Spinal cord (tissue), 10 donors: ENCODE data around the gene TBX1. TPM values are rescaled to one million over a fixed set of nuclear protein-coding genes. Genes with fewer than 3 reads are reported as not detected.

Experiments
- DNase-seq, 6 donors: peaks; one replicate each; pipeline versions ENCODE4 v3.0.0 to v3.0.0-alpha.2; 2013 to 2015; ENCODE audit warnings: low spot score in 6 of 6, low read depth in 4 of 6
- H3K27ac ChIP-seq: one replicate; pipeline ENCODE4 v1.5.1; 2013; ENCODE audit warnings: low read depth, low read length, control low read depth
- H3K27me3 ChIP-seq: one replicate; pipeline ENCODE4 v1.6.1; 2013; ENCODE audit warnings: low read length; ENCODE audit not compliant: control insufficient read depth, insufficient read depth
- H3K36me3 ChIP-seq: one replicate; pipeline ENCODE4 v1.6.1; 2013; ENCODE audit warnings: low read length; ENCODE audit not compliant: control insufficient read depth, insufficient read depth
- H3K4me1 ChIP-seq: one replicate; pipeline ENCODE4 v1.6.1; 2013; ENCODE audit warnings: low read length; ENCODE audit not compliant: control insufficient read depth, insufficient read depth
- H3K4me3 ChIP-seq: one replicate; pipeline ENCODE4 v1.5.1; 2013; ENCODE audit warnings: low read depth, low read length, control low read depth
- H3K9me3 ChIP-seq: one replicate; pipeline ENCODE4 v1.6.1; 2013; ENCODE audit warnings: low read length; ENCODE audit not compliant: control insufficient read depth, insufficient read depth
- WGBS: methylation state at CpG from one replicate; pipeline ENCODE4 v1.1.5; 2013; ENCODE audit warnings: missing lambda C conversion rate; ENCODE audit not compliant: insufficient coverage; 5-methylcytosine and 5-hydroxymethylcytosine counted together
- polyA plus RNA-seq, 2 donors: library from polyadenylated mRNA; unstranded; fragments of 120-200 nt; gene quantifications; one replicate each; pipeline ENCODE4 v1.2.1, GENCODE V29; 2013; ENCODE audit not compliant: insufficient read length in 2 of 2
- total RNA-seq, 2 donors: library from RNA; depleted of rRNA in 1 of 2; stranded (reverse); fragments of 120-200 nt in 1 of 2; fragments of >200 nt in 1 of 2; gene quantifications; one replicate each; pipeline versions ENCODE4 v1.2.3 to v1.2.4, GENCODE V29; 2013 to 2014
- donor health status: healthy.

TBX1 gene
- total and polyA plus RNA-seq, 4 donors, result 0.35 to 1.3 (median 0.63) TPM; not detected in 1

GRCh38 chr22:19751497-19752245 is 8.9 kb upstream of the TBX1 start:
- Histone ChIP-seq H3K27me3 (peaks cover 51% of the 10 kb centered on the region), H3K4me1 (peaks cover 21% of the 10 kb centered on the region)
- WGBS, result 78% methylated on average over 13 of the region's 14 CpGs

GRCh38 chr22:19753090-19753842 is 7.3 kb upstream of the TBX1 start:
- DNase-seq, result no peak
- H3K4me3 ChIP-seq, result no peak overlapping the region
- no peaks in the 10 kb centered on the region for H3K36me3 ChIP-seq
- H3K4me1 ChIP-seq, result peaks cover 26% of the 10 kb centered on the region
- no peak overlapping the region for H3K27ac ChIP-seq
- peaks cover 66% of the 10 kb centered on the region for H3K27me3 ChIP-seq
- H3K9me3 ChIP-seq, result no peaks in the 10 kb centered on the region
- 79% methylated on average over 9 of the region's 10 CpGs for WGBS

More at GRCh38 chr22:19751497-19752245, 8.9 kb upstream of the TBX1 start:
- no peaks in the 10 kb centered on the region for H3K9me3 ChIP-seq
- no peak overlapping the region for H3K27ac ChIP-seq
- no peaks in the 10 kb centered on the region for H3K36me3 ChIP-seq
- DNase-seq, result no peak
- H3K4me3 ChIP-seq, result no peak overlapping the region

DNA sequence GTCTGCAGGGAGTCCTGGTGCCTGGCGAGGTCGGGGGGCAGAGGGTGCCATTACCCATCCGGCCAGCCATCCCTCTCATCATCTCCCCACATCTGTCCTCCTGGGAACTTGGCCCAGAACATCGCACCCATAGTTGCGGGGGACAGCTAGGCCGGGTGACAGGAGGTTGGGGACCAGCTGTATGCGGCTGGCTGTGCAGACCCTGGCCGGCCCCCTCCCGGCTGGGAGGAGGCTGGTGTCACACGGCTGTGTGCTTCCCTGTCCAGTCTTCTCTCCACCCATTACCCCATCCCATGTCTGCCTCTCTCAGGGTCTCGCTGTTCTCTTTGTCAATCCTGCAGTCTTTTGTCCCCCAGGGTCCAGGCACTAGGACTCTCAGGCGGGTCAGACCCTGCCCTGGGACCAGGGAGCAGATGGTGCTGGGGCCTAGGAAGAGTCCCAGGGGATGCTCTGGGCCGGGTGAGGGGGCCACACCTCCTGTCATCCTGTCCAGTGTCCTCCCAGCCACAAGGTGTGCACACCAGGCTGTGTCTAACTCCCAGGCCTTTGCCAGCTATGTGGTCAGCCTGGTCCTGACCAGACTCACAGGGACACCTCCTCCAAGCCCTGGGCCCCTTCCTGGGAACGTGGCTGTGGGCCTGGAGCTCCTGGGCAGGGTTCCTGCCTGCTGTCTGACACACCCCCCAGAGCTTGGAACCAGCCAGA is 6.4 kb upstream of the TBX1 start:
- peaks cover 75% of the 10 kb centered on the region for H3K27me3 ChIP-seq
- 52% methylated on average over 14 of the region's 14 CpGs for WGBS
- DNase-seq, result no peak
- H3K9me3 ChIP-seq, result no peaks in the 10 kb centered on the region
- peaks cover 31% of the 10 kb centered on the region for H3K4me1 ChIP-seq
- H3K27ac ChIP-seq, result no peak overlapping the region
- H3K36me3 ChIP-seq, result no peaks in the 10 kb centered on the region
- H3K4me3 ChIP-seq, result no peak overlapping the region

DNA sequence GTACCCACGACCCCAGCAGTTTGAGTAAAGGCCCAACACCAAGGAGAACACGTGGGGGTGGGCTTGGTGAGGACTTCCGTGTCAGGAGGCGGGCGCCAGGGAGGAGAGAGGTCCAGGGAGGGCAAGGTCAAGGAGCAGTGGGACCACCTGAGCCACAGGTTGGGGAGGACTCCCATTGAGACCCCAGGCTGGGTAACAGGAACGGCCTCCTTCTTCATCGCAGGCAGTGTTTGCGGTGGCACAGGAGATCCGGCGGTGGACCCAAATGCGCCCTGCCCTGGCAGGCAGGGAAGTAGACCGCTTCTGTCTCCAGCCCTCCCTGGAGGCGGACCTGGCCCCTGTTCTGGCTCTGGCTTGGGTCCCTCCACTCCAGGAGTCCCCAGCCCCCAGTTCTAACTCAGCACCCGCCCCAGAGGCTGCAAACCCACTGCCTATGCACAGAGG is 5.9 kb upstream of the TBX1 start:
- 24% methylated on average over 14 of the region's 14 CpGs for WGBS
- Histone ChIP-seq H3K4me3 (no peak overlapping the region), H3K9me3 (no peaks in the 10 kb centered on the region), H3K36me3 (no peaks in the 10 kb centered on the region), H3K27me3 (peaks cover 81% of the 10 kb centered on the region), H3K4me1 (peaks cover 37% of the 10 kb centered on the region), H3K27ac (no peak overlapping the region)
- DNase-seq, result no peak

GRCh38 chr22:19755145-19755710 is 5.3 kb upstream of the TBX1 start:
- DNase-seq, result no peak
- no peaks in the 10 kb centered on the region for H3K9me3 ChIP-seq
- no peak overlapping the region for H3K27ac ChIP-seq
- WGBS, result under 1% methylated on average over 59 of the region's 59 CpGs
- H3K36me3 ChIP-seq, result no peaks in the 10 kb centered on the region
- H3K4me1 ChIP-seq, result peaks cover 39% of the 10 kb centered on the region
- no peak overlapping the region for H3K4me3 ChIP-seq
- peaks cover 86% of the 10 kb centered on the region for H3K27me3 ChIP-seq

GRCh38 chr22:19755722-19756287 is 4.8 kb upstream of the TBX1 start:
- no peaks in the 10 kb centered on the region for H3K36me3 ChIP-seq
- H3K27me3 ChIP-seq, result peaks cover 85% of the 10 kb centered on the region
- DNase-seq, result no peak
- 2% methylated on average over 24 of the region's 26 CpGs for WGBS
- H3K27ac ChIP-seq, result no peak overlapping the region
- H3K4me1 ChIP-seq, result peaks cover 39% of the 10 kb centered on the region
- no peaks in the 10 kb centered on the region for H3K9me3 ChIP-seq
- H3K4me3 ChIP-seq, result no peak overlapping the region

GRCh38 chr22:19756288-19757128 is 4.1 kb upstream of the TBX1 start:
- no peaks in the 10 kb centered on the region for H3K36me3 ChIP-seq
- H3K27ac ChIP-seq, result no peak overlapping the region
- H3K9me3 ChIP-seq, result no peaks in the 10 kb centered on the region
- H3K4me1 ChIP-seq, result peaks cover 39% of the 10 kb centered on the region
- H3K4me3 ChIP-seq, result no peak overlapping the region
- 2% methylated on average over 71 of the region's 76 CpGs for WGBS
- peak in 1 of 6 donors; percentile 24 for DNase-seq
- H3K27me3 ChIP-seq, result peaks cover 84% of the 10 kb centered on the region

GRCh38 chr22:19757140-19757984 is 3.2 kb upstream of the TBX1 start:
- no peaks in the 10 kb centered on the region for H3K9me3 ChIP-seq
- WGBS, result 22% methylated on average over 16 of the region's 16 CpGs
- peaks cover 43% of the 10 kb centered on the region for H3K4me1 ChIP-seq
- no peak overlapping the region for H3K4me3 ChIP-seq
- no peak overlapping the region for H3K27ac ChIP-seq
- peaks cover 86% of the 10 kb centered on the region for H3K27me3 ChIP-seq
- no peaks in the 10 kb centered on the region for H3K36me3 ChIP-seq
- no peak for DNase-seq
